Measurements from ENCODE around the gene LARP4. TPM values are rescaled to one million over a fixed set of nuclear protein-coding genes. Genes with fewer than 3 reads are reported as not detected.
"Not testable (repeated sequence)": the region's sequence is repeated elsewhere in the genome, so short reads cannot be mapped to it uniquely, and the experiment has no call there.

LARP4 gene
- total RNA-seq, 2 experiments from 2014 or later, result 32.9 to 84.1 TPM

- Histone ChIP-seq H3K4me1 (ENCODE audit: insufficient read depth, low read length, poor library complexity, severe bottlenecking) (no peaks in the 10 kb centered on the region), H2AFZ (ENCODE audit: low read length) (no peak overlapping the region), H3K4me2 (ENCODE audit: low read length) (no peak overlapping the region), H3K9me2 (ENCODE audit: insufficient read depth, low read length) (no peaks in the 10 kb centered on the region), H3K79me2 (ENCODE audit: insufficient read depth, low read depth, low read length) (peaks cover 98% of the 10 kb centered on the region), H3K9me3 (ENCODE audit: low read length) (no peaks in the 10 kb centered on the region), H3K36me3 (ENCODE audit: insufficient read depth, low read length) (peaks cover 59% of the 10 kb centered on the region), H4K20me1 (ENCODE audit: insufficient read depth, low read length) (peaks cover 22% of the 10 kb centered on the region), H3K4me3 (ENCODE audit: low read depth, low read length, poor library complexity, severe bottlenecking) (no peak overlapping the region), H3K27ac (ENCODE audit: low read depth, low read length, poor library complexity, severe bottlenecking) (no peak overlapping the region)
- no peak for TF ChIP-seq EZH2phosphoT487 (IDR thresholded peaks at IDR 0.05; ENCODE audit: borderline replicate concordance, low read depth, low read length)
- no peak for TF ChIP-seq CTCF (conservative IDR thresholded peaks at IDR 0.05; ENCODE audit: low read length)
- no TSS peak for BruUV-seq (replicated peaks)
- no peak for DNase-seq (ENCODE audit: low spot score)
- ChIA-PET CTCF (ENCODE audit: unreplicated experiment) (no interaction called here), POLR2A (interaction anchor here (0.6 kb wide), 1 partner anchor 20 kb away, joined by 3 read pairs; no protein-coding TSS in a partner anchor)
- intact Hi-C loops (cut with micrococcal nuclease; ENCODE audit: unreplicated experiment), result no loop called here
Measured at GRCh38 chr12:50419112-50419909, 18.6 kb downstream of the LARP4 start.

- H3K4me1 ChIP-seq (ENCODE audit: insufficient read depth, low read length, poor library complexity, severe bottlenecking); DNase-seq (ENCODE audit: low spot score); H2AFZ ChIP-seq (ENCODE audit: low read length); H3K9me2 ChIP-seq (ENCODE audit: insufficient read depth, low read length); H3K27ac ChIP-seq (ENCODE audit: low read depth, low read length, poor library complexity, severe bottlenecking); H3K4me3 ChIP-seq (ENCODE audit: low read depth, low read length, poor library complexity, severe bottlenecking); CTCF ChIA-PET (ENCODE audit: unreplicated experiment); intact Hi-C loops (cut with micrococcal nuclease; ENCODE audit: unreplicated experiment); H3K4me2 ChIP-seq (ENCODE audit: low read length); H3K9me3 ChIP-seq (ENCODE audit: low read length); BruUV-seq (replicated peaks): not testable (repeated sequence)
- Histone ChIP-seq H4K20me1 (ENCODE audit: insufficient read depth, low read length) (peaks cover 12% of the 10 kb centered on the region; the same call in 1 of the 2 replicates), H3K79me2 (ENCODE audit: insufficient read depth, low read depth, low read length) (peaks cover 96% of the 10 kb centered on the region), H3K36me3 (ENCODE audit: insufficient read depth, low read length) (peaks cover 52% of the 10 kb centered on the region)
- POLR2A ChIA-PET, result interaction anchor here (1.0 kb wide), 2 partner anchors 10 to 12 kb away, joined by 3 to 5 read pairs; no protein-coding TSS in a partner anchor
Measured at GRCh38 chr12:50422855-50423254, 22.2 kb downstream of the LARP4 start.

- intact Hi-C loops (cut with micrococcal nuclease; ENCODE audit: unreplicated experiment); H3K27ac ChIP-seq (ENCODE audit: low read depth, low read length, poor library complexity, severe bottlenecking); H3K4me2 ChIP-seq (ENCODE audit: low read length); H3K4me1 ChIP-seq (ENCODE audit: insufficient read depth, low read length, poor library complexity, severe bottlenecking); BruUV-seq (replicated peaks); DNase-seq (ENCODE audit: low spot score); H2AFZ ChIP-seq (ENCODE audit: low read length); CTCF ChIA-PET (ENCODE audit: unreplicated experiment); H3K4me3 ChIP-seq (ENCODE audit: low read depth, low read length, poor library complexity, severe bottlenecking); H3K9me3 ChIP-seq (ENCODE audit: low read length); H3K9me2 ChIP-seq (ENCODE audit: insufficient read depth, low read length): not testable (repeated sequence)
- Histone ChIP-seq H3K79me2 (ENCODE audit: insufficient read depth, low read depth, low read length) (peaks cover 95% of the 10 kb centered on the region), H4K20me1 (ENCODE audit: insufficient read depth, low read length) (peaks cover 12% of the 10 kb centered on the region; the same call in 1 of the 2 replicates), H3K36me3 (ENCODE audit: insufficient read depth, low read length) (peaks cover 52% of the 10 kb centered on the region)
- POLR2A ChIA-PET, result interaction anchor here (0.7 to 1.0 kb wide), 2 partner anchors 10 to 312 kb away, joined by 3 to 4 read pairs; no protein-coding TSS in a partner anchor
Measured at GRCh38 chr12:50423342-50423741, 22.7 kb downstream of the LARP4 start.
